AG09309 (cell line): ENCODE measurements around the gene INTS14.

ENCODE experiments used
- DNase-seq: peaks from one replicate; pipeline ENCODE4 v3.0.0-alpha.2; 2010; ENCODE audit warnings: low read depth
- H3K4me3 ChIP-seq: 2 replicates; pipeline ENCODE4 v1.5.1; 2011; ENCODE audit warnings: mild to moderate bottlenecking, low read depth, low read length, moderate library complexity; ENCODE audit not compliant: control insufficient read depth
- TF ChIP-seq, protein P1 (sequence below): IDR thresholded peaks from 2 replicates; pipeline ENCODE4 v1.5.1; 2011; ENCODE audit warnings: mild to moderate bottlenecking, low read depth, low read length, inconsistent platforms; ENCODE audit not compliant: insufficient read depth, control insufficient read depth; ENCODE audit errors: missing control alignments

Gene INTS14

DNA sequence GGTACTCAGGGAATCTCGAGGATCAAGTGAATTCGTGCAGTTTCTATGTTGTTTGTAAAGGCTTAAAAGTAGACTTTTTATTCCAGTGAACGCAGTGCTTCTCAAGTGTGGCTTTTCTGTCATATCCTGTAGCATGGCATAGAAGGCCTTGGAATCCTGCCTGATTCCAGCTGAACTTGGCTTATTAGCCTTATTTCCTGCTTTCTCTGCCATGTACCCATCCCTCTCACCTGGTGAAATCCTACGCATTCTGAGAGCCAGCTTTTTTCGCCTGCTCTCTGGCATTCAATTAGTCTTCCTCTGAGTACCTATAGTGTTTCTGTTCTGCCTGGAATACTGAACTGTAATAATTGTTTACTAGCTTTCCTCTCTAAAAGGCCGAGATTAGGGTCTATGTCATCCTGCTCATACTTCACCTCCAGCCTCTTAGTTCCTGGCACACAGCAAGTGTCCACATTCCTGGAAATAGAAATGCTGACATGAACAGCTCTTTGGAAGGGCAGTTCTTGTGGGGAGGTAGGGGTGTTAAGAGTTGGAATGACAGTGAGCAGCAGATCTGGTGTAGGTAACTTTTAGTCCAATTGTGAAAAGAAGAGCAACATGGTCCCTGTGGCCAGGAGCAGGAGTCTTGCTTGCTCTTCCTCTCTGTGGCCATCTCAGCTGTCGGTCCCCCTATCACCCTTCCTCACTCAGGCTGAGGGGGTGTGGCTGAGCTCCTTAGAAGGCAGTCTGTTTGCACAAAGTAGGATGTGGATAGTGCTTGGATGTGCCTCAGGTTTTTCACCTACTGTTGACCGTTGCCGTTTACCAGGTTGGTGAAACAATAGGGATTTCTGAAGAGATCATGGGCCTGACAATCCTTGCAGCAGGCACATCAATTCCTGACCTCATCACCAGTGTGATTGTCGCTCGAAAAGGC lies 41.2 kb upstream of the INTS14 start:
- H3K4me3 ChIP-seq = no peak overlapping the region
- TF ChIP-seq, protein P1, sequence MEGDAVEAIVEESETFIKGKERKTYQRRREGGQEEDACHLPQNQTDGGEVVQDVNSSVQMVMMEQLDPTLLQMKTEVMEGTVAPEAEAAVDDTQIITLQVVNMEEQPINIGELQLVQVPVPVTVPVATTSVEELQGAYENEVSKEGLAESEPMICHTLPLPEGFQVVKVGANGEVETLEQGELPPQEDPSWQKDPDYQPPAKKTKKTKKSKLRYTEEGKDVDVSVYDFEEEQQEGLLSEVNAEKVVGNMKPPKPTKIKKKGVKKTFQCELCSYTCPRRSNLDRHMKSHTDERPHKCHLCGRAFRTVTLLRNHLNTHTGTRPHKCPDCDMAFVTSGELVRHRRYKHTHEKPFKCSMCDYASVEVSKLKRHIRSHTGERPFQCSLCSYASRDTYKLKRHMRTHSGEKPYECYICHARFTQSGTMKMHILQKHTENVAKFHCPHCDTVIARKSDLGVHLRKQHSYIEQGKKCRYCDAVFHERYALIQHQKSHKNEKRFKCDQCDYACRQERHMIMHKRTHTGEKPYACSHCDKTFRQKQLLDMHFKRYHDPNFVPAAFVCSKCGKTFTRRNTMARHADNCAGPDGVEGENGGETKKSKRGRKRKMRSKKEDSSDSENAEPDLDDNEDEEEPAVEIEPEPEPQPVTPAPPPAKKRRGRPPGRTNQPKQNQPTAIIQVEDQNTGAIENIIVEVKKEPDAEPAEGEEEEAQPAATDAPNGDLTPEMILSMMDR = no peak
- no peak for DNase-seq

DNA sequence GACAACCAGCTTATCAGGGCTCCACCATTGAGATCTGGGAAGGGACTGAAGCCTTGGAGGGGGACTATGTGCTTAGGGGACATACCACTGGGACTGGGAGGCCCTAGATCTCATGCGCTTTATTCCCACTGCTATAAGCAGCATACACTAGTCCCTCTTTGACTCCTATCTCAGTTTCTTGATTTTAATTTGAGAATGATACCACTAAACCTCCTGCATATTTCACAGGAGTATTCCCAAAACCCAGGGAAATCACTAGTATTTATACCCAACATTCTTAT lies 40.1 kb upstream of the INTS14 start:
- no peak for DNase-seq
- TF ChIP-seq, protein P1 = no peak
- no peak overlapping the region for H3K4me3 ChIP-seq

DNA sequence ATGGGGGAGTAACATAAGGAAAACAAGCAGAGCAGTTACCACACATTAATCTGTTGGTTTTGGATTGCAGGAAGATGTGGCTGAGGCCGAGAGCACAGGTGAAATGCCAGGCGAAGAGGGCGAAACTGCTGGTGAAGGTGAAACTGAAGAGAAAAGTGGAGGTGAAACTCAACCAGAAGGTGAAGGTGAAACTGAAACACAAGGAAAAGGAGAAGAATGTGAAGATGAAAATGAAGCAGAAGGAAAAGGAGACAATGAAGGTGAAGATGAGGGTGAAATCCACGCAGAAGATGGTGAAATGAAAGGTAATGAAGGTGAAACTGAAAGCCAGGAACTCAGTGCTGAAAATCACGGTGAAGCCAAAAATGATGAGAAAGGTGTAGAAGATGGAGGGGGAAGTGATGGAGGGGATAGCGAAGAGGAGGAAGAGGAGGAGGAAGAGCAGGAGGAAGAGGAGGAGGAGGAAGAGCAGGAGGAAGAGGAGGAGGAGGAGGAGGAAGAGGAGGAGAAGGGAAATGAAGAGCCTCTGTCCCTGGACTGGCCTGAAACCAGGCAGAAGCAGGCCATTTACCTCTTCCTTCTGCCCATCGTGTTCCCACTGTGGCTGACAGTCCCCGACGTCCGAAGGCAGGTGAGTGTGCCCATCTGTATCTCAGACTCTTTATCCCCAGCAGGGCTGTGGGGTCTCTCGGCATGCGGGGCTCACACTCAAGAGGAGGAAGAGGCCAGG lies 39.5 kb upstream of the INTS14 start:
- no peak overlapping the region for H3K4me3 ChIP-seq
- DNase-seq = no peak
- TF ChIP-seq, protein P1 = no peak

DNA sequence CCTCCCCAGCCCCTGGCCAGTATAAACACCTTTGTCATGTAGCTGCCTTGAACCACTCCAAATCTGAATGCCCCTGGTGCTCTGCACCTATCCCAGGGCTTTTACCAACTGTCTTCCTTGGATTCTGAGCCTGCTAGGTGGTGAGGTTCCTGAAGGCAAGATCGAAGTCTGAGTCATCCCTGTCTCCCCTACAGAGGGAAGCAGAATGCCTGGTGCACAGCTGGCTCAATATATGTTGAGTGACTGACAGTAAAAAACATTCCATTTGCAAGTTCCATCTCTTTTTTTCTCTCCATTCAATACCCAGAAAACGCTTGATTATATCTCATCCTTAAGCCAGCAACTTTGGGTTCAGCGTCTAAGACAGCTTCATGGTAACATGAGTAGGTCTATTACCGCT lies 35.6 kb upstream of the INTS14 start:
- no peak overlapping the region for H3K4me3 ChIP-seq
- DNase-seq = no peak
- TF ChIP-seq, protein P1 = no peak

DNA sequence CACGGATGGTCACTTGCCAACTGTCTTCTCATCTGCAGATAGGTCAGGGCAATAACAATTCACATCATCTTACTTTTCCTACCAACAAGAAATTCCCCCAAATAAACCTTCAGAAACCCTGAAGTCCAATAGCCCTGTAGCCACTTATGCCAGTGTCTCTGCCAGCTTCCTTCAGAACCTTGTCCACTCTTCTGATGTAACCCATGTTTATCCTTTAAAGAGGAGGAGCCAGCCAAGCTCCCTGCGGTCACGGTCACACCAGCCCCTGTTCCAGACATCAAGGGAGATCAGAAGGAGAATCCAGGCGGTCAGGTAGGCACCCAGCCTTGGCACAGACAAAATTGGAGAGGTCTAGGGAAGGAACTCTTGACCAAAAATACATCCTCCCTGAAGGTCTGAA lies 34.5 kb upstream of the INTS14 start:
- H3K4me3 ChIP-seq = no peak overlapping the region
- TF ChIP-seq, protein P1 = no peak
- DNase-seq = no peak

DNA sequence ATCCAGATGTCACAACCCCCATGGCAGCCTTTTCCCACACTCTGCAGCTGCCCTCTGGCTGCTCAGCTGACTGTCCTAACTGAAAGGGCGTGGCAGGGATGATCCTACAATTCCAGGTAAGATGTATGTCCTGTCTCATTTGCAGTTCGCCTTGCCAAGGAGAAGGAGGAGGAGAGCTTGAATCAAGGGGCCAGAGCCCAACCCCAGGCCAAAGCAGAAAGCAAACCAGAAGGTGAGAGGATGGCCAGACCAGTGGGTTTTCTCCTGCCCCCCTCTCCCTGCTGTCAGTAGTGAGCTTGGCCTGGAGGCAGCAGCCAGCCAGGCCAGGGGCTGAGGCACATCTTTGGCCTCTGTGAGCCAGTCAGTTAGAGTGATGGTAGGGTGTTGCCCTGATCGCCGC lies 33.4 kb upstream of the INTS14 start:
- H3K4me3 ChIP-seq = no peak overlapping the region
- TF ChIP-seq, protein P1 = no peak
- DNase-seq = no peak
